Endothelial cell of umbilical vein (primary cell): Measurements from ENCODE around the gene LNPEP. TPM values are rescaled to one million over a fixed set of nuclear protein-coding genes. Genes with fewer than 3 reads are reported as not detected.

Source experiments
- BruUV-seq: library from RNA; stranded (reverse); fragments of 400-500 nt; replicated peaks from 2 replicates; lab custom pipeline; 2021; lab: Mats Ljungman, UMichigan
- CTCF ChIA-PET: fragments of 300-600, 350-600 bp; sonication (Branson Sonifier 250); formaldehyde crosslinking; loops from one replicate; lab custom pipeline; 2021; ENCODE audit warnings: antibody characterized with exemption, inconsistent platforms; lab: Charles Lee
- POLR2A ChIA-PET: fragments of 300-600, 350-600 bp; sonication (Branson Sonifier 250); formaldehyde crosslinking; loops from one replicate; lab custom pipeline; 2021; ENCODE audit warnings: antibody characterized with exemption, inconsistent platforms; lab: Charles Lee
- DNase-seq: peaks from one replicate; pipeline ENCODE4 v3.0.0-alpha.2; 2011; ENCODE audit warnings: low read depth, low spot score
- FAIRE-seq: peaks from 2 replicates; lab custom pipeline; 2011; peaks lifted over from hg19 to GRCh38; lab: Jason Lieb, UNC
- H2AFZ ChIP-seq: 2 replicates; pipeline ENCODE4 v1.6.0; 2012; ENCODE audit warnings: low read depth, low read length, control low read depth, inconsistent platforms
- H3K27ac ChIP-seq: 2 replicates; pipeline ENCODE4 v1.5.1; 2011; ENCODE audit warnings: low read depth, mild to moderate bottlenecking, control low read depth, low read length, moderate library complexity; ENCODE audit not compliant: insufficient read depth
- H3K27me3 ChIP-seq, 2 experiments: 2 replicates each; pipeline versions ENCODE4 v1.6.0 to v1.6.1; 2011; ENCODE audit warnings: low read length in 2 of 2, mixed read lengths in 1 of 2; ENCODE audit not compliant: control insufficient read depth in 2 of 2, insufficient read depth in 2 of 2
- H3K36me3 ChIP-seq, 2 experiments: 2 replicates in 1 of 2; 3 replicates in 1 of 2; pipeline ENCODE4 v1.5.1; 2011; ENCODE audit warnings: low read length in 2 of 2, mild to moderate bottlenecking in 1 of 2, moderate library complexity in 1 of 2; ENCODE audit not compliant: control insufficient read depth in 2 of 2, insufficient read depth in 2 of 2; ENCODE audit errors: extremely low read depth in 1 of 2
- H3K4me1 ChIP-seq: 3 replicates; pipeline ENCODE4 v1.5.1; 2011; ENCODE audit warnings: mild to moderate bottlenecking, low read length; ENCODE audit not compliant: control insufficient read depth, insufficient read depth; ENCODE audit errors: extremely low read depth
- H3K4me2 ChIP-seq: 2 replicates; pipeline ENCODE4 v1.6.1; 2011; ENCODE audit warnings: low read length, control low read depth, mixed read lengths; ENCODE audit not compliant: insufficient read depth
- H3K4me3 ChIP-seq, 3 experiments: fragments of 200-600 bp in 1 of 3; sonication (generic), shearing (Covaris generic) in 1 of 3; replicated peaks in 1 of 3; 2 replicates each; pipeline ENCODE4 v1.5.1; 2011 to 2016; ENCODE audit warnings: control low read depth in 3 of 3, low read length in 3 of 3, mild to moderate bottlenecking in 2 of 3, inconsistent platforms in 1 of 3, low read depth in 1 of 3, moderate library complexity in 1 of 3; ENCODE audit not compliant: insufficient read depth in 1 of 3
- H3K79me2 ChIP-seq: 2 replicates; pipeline ENCODE4 v1.6.0; 2012; ENCODE audit warnings: low read length, inconsistent platforms; ENCODE audit not compliant: control insufficient read depth, insufficient read depth
- H3K9ac ChIP-seq: replicated peaks from 2 replicates; pipeline ENCODE3; 2011; ENCODE audit warnings: low read length, control low read depth; ENCODE audit not compliant: insufficient read depth; ENCODE audit errors: extremely low read depth
- H3K9me1 ChIP-seq: replicated peaks from 3 replicates; pipeline ENCODE4 v1.6.0; 2011; ENCODE audit warnings: mild to moderate bottlenecking, low read length; ENCODE audit not compliant: control insufficient read depth, insufficient read depth; ENCODE audit errors: extremely low read depth
- H3K9me3 ChIP-seq: replicated peaks from 2 replicates; pipeline ENCODE4 v1.5.1; 2012; ENCODE audit warnings: low read length, inconsistent platforms; ENCODE audit not compliant: control insufficient read depth, insufficient read depth
- H4K20me1 ChIP-seq: replicated peaks from 2 replicates; pipeline ENCODE3; 2011; ENCODE audit warnings: mild to moderate bottlenecking, low read length; ENCODE audit not compliant: control insufficient read depth, insufficient read depth; ENCODE audit errors: extremely low read depth
- EZH2 ChIP-seq: IDR thresholded peaks from 2 replicates; pipeline ENCODE4 v1.6.1; 2012; ENCODE audit warnings: borderline replicate concordance, low read depth, mild to moderate bottlenecking, moderate library complexity, low read length, inconsistent platforms; ENCODE audit not compliant: severe bottlenecking
- FOS ChIP-seq: IDR thresholded peaks from 2 replicates; pipeline ENCODE4 v1.6.1; 2011; ENCODE audit warnings: mild to moderate bottlenecking, low read length, moderate library complexity, borderline replicate concordance; ENCODE audit not compliant: insufficient read depth
- GATA2 ChIP-seq: IDR thresholded peaks from 2 replicates; pipeline ENCODE4 v1.7.0; 2011; ENCODE audit warnings: low read depth, mild to moderate bottlenecking, moderate library complexity, mixed read lengths, low read length; ENCODE audit not compliant: insufficient read length, insufficient read depth
- JUN ChIP-seq: IDR thresholded peaks from 2 replicates; pipeline ENCODE4 v1.6.1; 2011; ENCODE audit warnings: borderline replicate concordance, low read depth; ENCODE audit not compliant: insufficient read length, insufficient read depth
- MYC ChIP-seq: IDR thresholded peaks from one replicate; pipeline ENCODE4 v1.6.1; 2011; ENCODE audit warnings: mild to moderate bottlenecking, low read depth, low read length
- POLR2A ChIP-seq: IDR thresholded peaks from 2 replicates; pipeline ENCODE4 v1.6.1; 2012; ENCODE audit warnings: low read depth, mild to moderate bottlenecking, control low read depth, low read length
- POLR2AphosphoS5 ChIP-seq: IDR thresholded peaks from 2 replicates; pipeline ENCODE4 v1.6.1; 2012; ENCODE audit warnings: low read depth, mild to moderate bottlenecking, control low read depth, low read length, moderate library complexity; ENCODE audit not compliant: insufficient read depth
- dilution Hi-C: fragments of 300-500 bp; cut with MboI; formaldehyde crosslinking; loops from one replicate; pipeline ENCODE4 v1.15.0; 2019; ENCODE audit warnings: low sequenced_read_pairs; ENCODE audit not compliant: extremely low pct_ligation_motif_present
- intact Hi-C: fragments of 100-400 bp; cut with micrococcal nuclease; formaldehyde crosslinking; loops from one replicate; pipeline ENCODE4 v1.10.0; 2022
- polyA plus RNA-seq, 4 experiments: library from polyadenylated mRNA; depleted of rRNA in 3 of 4; stranded (reverse) in 3 of 4; unstranded in 1 of 4; fragments of >200 nt; gene quantifications; 2 replicates each; pipeline versions ENCODE4 v1.2.1 to v1.2.3, GENCODE V29; 2011 to 2012; ENCODE audit warnings: missing spikeins in 1 of 4
- total RNA-seq: library from RNA; stranded (reverse); gene quantifications from 2 replicates; pipeline ENCODE4 v1.2.3, GENCODE V29; 2021
- TF ChIP-seq, protein P1 (sequence below): IDR thresholded peaks from 2 replicates; pipeline ENCODE4 v1.6.1; 2011; ENCODE audit not compliant: insufficient read depth, insufficient read length
- TF ChIP-seq, protein P2 (sequence below), 2 donors: IDR thresholded peaks; 1 replicate in 1 of 2; 2 replicates in 1 of 2; pipeline ENCODE4 v1.5.1; 2011; ENCODE audit warnings: low read length in 2 of 2, mild to moderate bottlenecking in 2 of 2, moderate library complexity in 2 of 2, control low read depth in 1 of 2, inconsistent platforms in 1 of 2, low read depth in 1 of 2; ENCODE audit not compliant: insufficient read depth in 1 of 2; ENCODE audit errors: extremely low read depth in 1 of 2

The LNPEP gene
- total and polyA plus RNA-seq, 2 donors (not counting 3 experiments of a cell fraction or from before 2014, with no cell fraction given): 7.0 to 23.5 TPM

DNA sequence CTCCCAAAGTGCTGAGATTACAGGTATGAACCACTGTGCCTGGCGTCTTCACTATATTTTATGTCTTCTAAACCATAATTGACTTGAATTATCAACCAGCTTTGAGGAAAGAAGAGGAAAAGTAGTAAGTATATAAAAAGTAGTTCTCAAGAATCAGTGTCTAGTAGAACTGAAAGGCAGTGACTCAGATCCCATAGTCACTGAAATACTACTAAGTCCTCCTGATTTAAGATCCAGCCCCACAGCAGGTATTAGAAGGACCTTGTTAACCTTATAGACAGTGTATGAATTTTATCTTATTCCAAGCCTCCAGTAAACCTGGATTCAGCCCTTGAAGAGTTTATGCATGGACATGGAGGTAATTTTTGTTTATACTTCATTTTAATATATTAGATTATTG, 31.5 kb downstream of the LNPEP start:
- DNase-seq: peak; percentile 29
- ChIA-PET POLR2A (no interaction called here), CTCF (interaction anchor here (1.9 kb wide), 1 partner anchor 99 kb away, joined by 5 read pairs; no protein-coding TSS in a partner anchor)
- Histone ChIP-seq H3K36me3 (no peaks in the 10 kb centered on the region), H3K9me1 (no peaks in the 10 kb centered on the region), H3K4me1 (peaks cover 32% of the 10 kb centered on the region), H3K79me2 (peaks cover 38% of the 10 kb centered on the region), H3K27me3 (no peaks in the 10 kb centered on the region), H3K9me3 (no peaks in the 10 kb centered on the region), H3K9ac (peak overlapping the region; percentile 1), H4K20me1 (no peaks in the 10 kb centered on the region), H2AFZ (no peak overlapping the region), H3K27ac (peak overlapping the region; percentile 66), H3K4me2 (peak overlapping the region; percentile 32), H3K4me3 (no peak overlapping the region)
- dilution Hi-C loops (no loop called here), intact Hi-C loops (no loop called here)
- no TSS peak for BruUV-seq
- no peak for FAIRE-seq
- TF ChIP-seq JUN (no peak), POLR2A (no peak), GATA2 (no peak), FOS (no peak), POLR2AphosphoS5 (no peak), EZH2 (no peak), MYC (no peak)
- TF ChIP-seq, protein P1, sequence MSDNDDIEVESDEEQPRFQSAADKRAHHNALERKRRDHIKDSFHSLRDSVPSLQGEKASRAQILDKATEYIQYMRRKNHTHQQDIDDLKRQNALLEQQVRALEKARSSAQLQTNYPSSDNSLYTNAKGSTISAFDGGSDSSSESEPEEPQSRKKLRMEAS: no peak
- TF ChIP-seq, protein P2, sequence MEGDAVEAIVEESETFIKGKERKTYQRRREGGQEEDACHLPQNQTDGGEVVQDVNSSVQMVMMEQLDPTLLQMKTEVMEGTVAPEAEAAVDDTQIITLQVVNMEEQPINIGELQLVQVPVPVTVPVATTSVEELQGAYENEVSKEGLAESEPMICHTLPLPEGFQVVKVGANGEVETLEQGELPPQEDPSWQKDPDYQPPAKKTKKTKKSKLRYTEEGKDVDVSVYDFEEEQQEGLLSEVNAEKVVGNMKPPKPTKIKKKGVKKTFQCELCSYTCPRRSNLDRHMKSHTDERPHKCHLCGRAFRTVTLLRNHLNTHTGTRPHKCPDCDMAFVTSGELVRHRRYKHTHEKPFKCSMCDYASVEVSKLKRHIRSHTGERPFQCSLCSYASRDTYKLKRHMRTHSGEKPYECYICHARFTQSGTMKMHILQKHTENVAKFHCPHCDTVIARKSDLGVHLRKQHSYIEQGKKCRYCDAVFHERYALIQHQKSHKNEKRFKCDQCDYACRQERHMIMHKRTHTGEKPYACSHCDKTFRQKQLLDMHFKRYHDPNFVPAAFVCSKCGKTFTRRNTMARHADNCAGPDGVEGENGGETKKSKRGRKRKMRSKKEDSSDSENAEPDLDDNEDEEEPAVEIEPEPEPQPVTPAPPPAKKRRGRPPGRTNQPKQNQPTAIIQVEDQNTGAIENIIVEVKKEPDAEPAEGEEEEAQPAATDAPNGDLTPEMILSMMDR (IDR thresholded peaks at IDR 0.05; ENCODE audit: extremely low read depth in 1 of 2, insufficient read depth in 1 of 2, low read depth in 1 of 2, low read length in 2 of 2): no peak
